Liver (tissue), 9 donors: ENCODE measurements around the gene LILRA2. TPM values are rescaled to one million over a fixed set of nuclear protein-coding genes. Genes with fewer than 3 reads are reported as not detected.

Experiments used
- DNase-seq: peaks from one replicate; pipeline ENCODE4 v3.0.0-alpha.2; 2017; ENCODE audit warnings: low spot score
- H3K27ac ChIP-seq, 2 donors: one replicate each; pipeline ENCODE4 v1.7.0; 2013; ENCODE audit warnings: inconsistent platforms in 2 of 2, low read length in 2 of 2, control low read depth in 1 of 2, low read depth in 1 of 2, mild to moderate bottlenecking in 1 of 2
- H3K27me3 ChIP-seq, 4 donors: one replicate each; pipeline versions ENCODE4 v1.6.1 to v1.7.0; 2013; ENCODE audit warnings: low read length in 3 of 4, inconsistent platforms in 1 of 4, mild to moderate bottlenecking in 1 of 4, moderate library complexity in 1 of 4; ENCODE audit not compliant: control insufficient read depth in 4 of 4, insufficient read depth in 4 of 4
- H3K36me3 ChIP-seq, 4 donors: one replicate each; pipeline versions ENCODE4 v1.6.1 to v1.7.0; 2013; ENCODE audit warnings: low read length in 3 of 4, mild to moderate bottlenecking in 3 of 4, low read depth in 1 of 4, moderate library complexity in 1 of 4; ENCODE audit not compliant: control insufficient read depth in 4 of 4, insufficient read depth in 3 of 4
- H3K4me1 ChIP-seq, 4 donors: one replicate each; pipeline versions ENCODE4 v1.6.1 to v1.7.0; 2013; ENCODE audit warnings: low read length in 3 of 4, mild to moderate bottlenecking in 3 of 4, moderate library complexity in 1 of 4; ENCODE audit not compliant: control insufficient read depth in 4 of 4, insufficient read depth in 4 of 4
- H3K4me3 ChIP-seq, 3 donors: one replicate each; pipeline versions ENCODE4 v1.6.1 to v1.7.0; 2013; ENCODE audit warnings: low read length in 3 of 3, control low read depth in 1 of 3, low read depth in 1 of 3, mild to moderate bottlenecking in 1 of 3
- H3K9ac ChIP-seq, 2 donors: one replicate each; pipeline ENCODE4 v1.7.0; 2013; ENCODE audit warnings: low read length in 2 of 2, mild to moderate bottlenecking in 2 of 2, moderate library complexity in 2 of 2, control low read depth in 1 of 2, low read depth in 1 of 2
- H3K9me3 ChIP-seq, 4 donors: one replicate each; pipeline versions ENCODE4 v1.6.1 to v1.7.0; 2013; ENCODE audit warnings: low read length in 3 of 4; ENCODE audit not compliant: control insufficient read depth in 4 of 4
- EGR1 ChIP-seq, 2 donors: IDR thresholded peaks; 2 replicates each; pipeline ENCODE4 v1.6.1; 2016 to 2018; ENCODE audit warnings: antibody characterized with exemption in 2 of 2, low read depth in 2 of 2
- FOXA1 ChIP-seq: IDR thresholded peaks from 2 replicates; pipeline ENCODE4 v1.6.1; 2016; ENCODE audit warnings: antibody characterized with exemption
- FOXA2 ChIP-seq: IDR thresholded peaks from 2 replicates; pipeline ENCODE4 v1.6.1; 2016; ENCODE audit warnings: antibody characterized with exemption
- GABPA ChIP-seq, 2 donors: IDR thresholded peaks in 1 of 2; conservative IDR thresholded peaks in 1 of 2; 2 replicates each; pipeline ENCODE4 v1.6.1; 2016; ENCODE audit warnings: antibody characterized with exemption in 2 of 2, mild to moderate bottlenecking in 1 of 2, moderate library complexity in 1 of 2
- HNF4A ChIP-seq, 2 donors: conservative IDR thresholded peaks; 2 replicates each; pipeline ENCODE4 v1.6.1; 2016; ENCODE audit warnings: antibody characterized with exemption in 2 of 2, mild to moderate bottlenecking in 2 of 2
- HNF4G ChIP-seq: IDR thresholded peaks from 2 replicates; pipeline ENCODE4 v1.6.1; 2016; ENCODE audit warnings: antibody characterized with exemption
- JUND ChIP-seq, 2 donors: IDR thresholded peaks; 2 replicates each; pipeline ENCODE4 v1.6.1; 2016; ENCODE audit warnings: antibody characterized with exemption in 2 of 2
- MAX ChIP-seq: IDR thresholded peaks from 2 replicates; pipeline ENCODE4 v1.6.1; 2016; ENCODE audit warnings: antibody characterized with exemption
- NR2F2 ChIP-seq: IDR thresholded peaks from 2 replicates; pipeline ENCODE4 v1.6.1; 2016; ENCODE audit warnings: antibody characterized with exemption
- RAD21 ChIP-seq, 2 donors: IDR thresholded peaks; 2 replicates each; pipeline ENCODE4 v1.6.1; 2016; ENCODE audit warnings: antibody characterized with exemption in 2 of 2, mild to moderate bottlenecking in 2 of 2
- REST ChIP-seq: IDR thresholded peaks from 2 replicates; pipeline ENCODE4 v1.6.1; 2016; ENCODE audit warnings: antibody characterized with exemption, mild to moderate bottlenecking
- RXRA ChIP-seq, 2 donors: IDR thresholded peaks; 2 replicates each; pipeline ENCODE4 v1.6.1; 2017 to 2018; ENCODE audit warnings: antibody characterized with exemption in 2 of 2, mild to moderate bottlenecking in 1 of 2
- SP1 ChIP-seq: IDR thresholded peaks from 2 replicates; pipeline ENCODE4 v1.6.1; 2018; ENCODE audit warnings: antibody characterized with exemption, mild to moderate bottlenecking
- TAF1 ChIP-seq: conservative IDR thresholded peaks from 2 replicates; pipeline ENCODE4 v1.6.1; 2016; ENCODE audit warnings: antibody characterized with exemption, mild to moderate bottlenecking
- YY1 ChIP-seq: IDR thresholded peaks from 2 replicates; pipeline ENCODE4 v1.6.1; 2016; ENCODE audit warnings: antibody characterized with exemption, mild to moderate bottlenecking
- WGBS: extraction: QIAGEN DNeasy Blood & Tissue Kit; methylation state at CpG from one replicate; pipeline ENCODE4 v1.1.7; 2013; 5-methylcytosine and 5-hydroxymethylcytosine counted together
- polyA plus RNA-seq, 2 donors: library from polyadenylated mRNA; stranded (reverse) in 1 of 2; unstranded in 1 of 2; fragments of 200-250 nt in 1 of 2; fragments of >200 nt in 1 of 2; fragmentation: Nextera tagmentation in 1 of 2; extraction: Ambion mirVana in 1 of 2; gene quantifications; one replicate each; pipeline versions ENCODE4 v1.2.1 to v1.2.3, GENCODE V29; 2013 to 2015
- total RNA-seq, 2 donors: library from RNA; depleted of rRNA; stranded (reverse); fragments of >200 nt; gene quantifications; one replicate each; pipeline ENCODE4 v1.2.3, GENCODE V29; 2014
- TF ChIP-seq, protein P1 (sequence below): IDR thresholded peaks from 2 replicates; pipeline ENCODE4 v1.6.1; 2016; ENCODE audit warnings: antibody characterized with exemption
- TF ChIP-seq, protein P2 (sequence below): fragments of 150-350 bp; IDR thresholded peaks from 2 replicates; pipeline ENCODE4 v1.5.1; 2017; ENCODE audit warnings: improper control_type of control experiment, low read depth, low read length; ENCODE audit not compliant: missing input control
- TF ChIP-seq, protein P3 (sequence below): IDR thresholded peaks from 2 replicates; pipeline ENCODE4 v1.6.1; 2016; ENCODE audit warnings: antibody characterized with exemption
- donor health status: healthy.
- donor health status: healthy.
- donor health status: healthy.
- donor health status: healthy.
- donor health status: healthy.

The LILRA2 gene
- total and polyA plus RNA-seq, 4 donors = 1.3 to 8.2 (median 4.1) TPM

GRCh38 chr19:54535601-54536000 is 38.0 kb upstream of the LILRA2 start:
- Histone ChIP-seq H3K4me1 (no peaks in the 10 kb centered on the region), H3K27ac (no peak overlapping the region), H3K9ac (no peak overlapping the region), H3K27me3 (peaks cover 0 to 13% (median under 1%) of the 10 kb centered on the region in 4 donors), H3K36me3 (no peaks in the 10 kb centered on the region), H3K4me3 (no peak overlapping the region), H3K9me3 (no peaks in the 10 kb centered on the region)
- TF ChIP-seq RAD21 (IDR thresholded peaks at IDR 0.05) (no peak), TAF1 (no peak), NR2F2 (no peak), HNF4A (conservative IDR thresholded peaks at IDR 0.05) (no peak), REST (no peak), FOXA1 (no peak), JUND (IDR thresholded peaks at IDR 0.05) (no peak), MAX (no peak), HNF4G (no peak), SP1 (no peak), RXRA (IDR thresholded peaks at IDR 0.05) (no peak), EGR1 (IDR thresholded peaks at IDR 0.05; ENCODE audit: low read depth in 2 of 2) (no peak), GABPA (IDR thresholded peaks at IDR 0.05 in 1 of 2, conservative IDR thresholded peaks at IDR 0.05 in 1 of 2) (no peak), FOXA2 (no peak), YY1 (no peak)
- TF ChIP-seq, protein P1, sequence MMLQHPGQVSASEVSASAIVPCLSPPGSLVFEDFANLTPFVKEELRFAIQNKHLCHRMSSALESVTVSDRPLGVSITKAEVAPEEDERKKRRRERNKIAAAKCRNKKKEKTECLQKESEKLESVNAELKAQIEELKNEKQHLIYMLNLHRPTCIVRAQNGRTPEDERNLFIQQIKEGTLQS = no peak
- TF ChIP-seq, protein P2, sequence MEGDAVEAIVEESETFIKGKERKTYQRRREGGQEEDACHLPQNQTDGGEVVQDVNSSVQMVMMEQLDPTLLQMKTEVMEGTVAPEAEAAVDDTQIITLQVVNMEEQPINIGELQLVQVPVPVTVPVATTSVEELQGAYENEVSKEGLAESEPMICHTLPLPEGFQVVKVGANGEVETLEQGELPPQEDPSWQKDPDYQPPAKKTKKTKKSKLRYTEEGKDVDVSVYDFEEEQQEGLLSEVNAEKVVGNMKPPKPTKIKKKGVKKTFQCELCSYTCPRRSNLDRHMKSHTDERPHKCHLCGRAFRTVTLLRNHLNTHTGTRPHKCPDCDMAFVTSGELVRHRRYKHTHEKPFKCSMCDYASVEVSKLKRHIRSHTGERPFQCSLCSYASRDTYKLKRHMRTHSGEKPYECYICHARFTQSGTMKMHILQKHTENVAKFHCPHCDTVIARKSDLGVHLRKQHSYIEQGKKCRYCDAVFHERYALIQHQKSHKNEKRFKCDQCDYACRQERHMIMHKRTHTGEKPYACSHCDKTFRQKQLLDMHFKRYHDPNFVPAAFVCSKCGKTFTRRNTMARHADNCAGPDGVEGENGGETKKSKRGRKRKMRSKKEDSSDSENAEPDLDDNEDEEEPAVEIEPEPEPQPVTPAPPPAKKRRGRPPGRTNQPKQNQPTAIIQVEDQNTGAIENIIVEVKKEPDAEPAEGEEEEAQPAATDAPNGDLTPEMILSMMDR = no peak
- TF ChIP-seq, protein P3, sequence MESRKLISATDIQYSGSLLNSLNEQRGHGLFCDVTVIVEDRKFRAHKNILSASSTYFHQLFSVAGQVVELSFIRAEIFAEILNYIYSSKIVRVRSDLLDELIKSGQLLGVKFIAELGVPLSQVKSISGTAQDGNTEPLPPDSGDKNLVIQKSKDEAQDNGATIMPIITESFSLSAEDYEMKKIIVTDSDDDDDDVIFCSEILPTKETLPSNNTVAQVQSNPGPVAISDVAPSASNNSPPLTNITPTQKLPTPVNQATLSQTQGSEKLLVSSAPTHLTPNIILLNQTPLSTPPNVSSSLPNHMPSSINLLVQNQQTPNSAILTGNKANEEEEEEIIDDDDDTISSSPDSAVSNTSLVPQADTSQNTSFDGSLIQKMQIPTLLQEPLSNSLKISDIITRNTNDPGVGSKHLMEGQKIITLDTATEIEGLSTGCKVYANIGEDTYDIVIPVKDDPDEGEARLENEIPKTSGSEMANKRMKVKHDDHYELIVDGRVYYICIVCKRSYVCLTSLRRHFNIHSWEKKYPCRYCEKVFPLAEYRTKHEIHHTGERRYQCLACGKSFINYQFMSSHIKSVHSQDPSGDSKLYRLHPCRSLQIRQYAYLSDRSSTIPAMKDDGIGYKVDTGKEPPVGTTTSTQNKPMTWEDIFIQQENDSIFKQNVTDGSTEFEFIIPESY = no peak
- no peak for DNase-seq
- WGBS = 83% methylated on average over 9 of the region's 9 CpGs
